Myocyte (in vitro differentiated cells): ENCODE results near the gene GDF11. TPM values are rescaled to one million over a fixed set of nuclear protein-coding genes. Genes with fewer than 3 reads are reported as not detected.

Source experiments
- DNase-seq: peaks from one replicate; pipeline ENCODE4 v3.0.0-alpha.2; 2012; ENCODE audit warnings: low read depth
- polyA plus RNA-seq: library from polyadenylated mRNA; unstranded; fragments of >200 nt; gene quantifications from one replicate; pipeline ENCODE4 v1.2.1, GENCODE V29; 2012; ENCODE audit warnings: missing spikeins
- total RNA-seq: library from RNA; depleted of rRNA; stranded (reverse); fragments of >200 nt; gene quantifications from 2 replicates; pipeline ENCODE4 v1.2.3, GENCODE V29; 2014

Gene GDF11
- 6.2 and 6.6 TPM in 2 replicates for total RNA-seq
- 14.3 TPM for polyA plus RNA-seq

- DNase-seq, result peak; percentile 88
Observed at GRCh38 chr12:55742719-55743405, at the start of gene GDF11. TSS of gene GDF11 (plus strand) at chr12:55743122. CDS start at chr12:55743317, 195 bp downstream.

DNA sequence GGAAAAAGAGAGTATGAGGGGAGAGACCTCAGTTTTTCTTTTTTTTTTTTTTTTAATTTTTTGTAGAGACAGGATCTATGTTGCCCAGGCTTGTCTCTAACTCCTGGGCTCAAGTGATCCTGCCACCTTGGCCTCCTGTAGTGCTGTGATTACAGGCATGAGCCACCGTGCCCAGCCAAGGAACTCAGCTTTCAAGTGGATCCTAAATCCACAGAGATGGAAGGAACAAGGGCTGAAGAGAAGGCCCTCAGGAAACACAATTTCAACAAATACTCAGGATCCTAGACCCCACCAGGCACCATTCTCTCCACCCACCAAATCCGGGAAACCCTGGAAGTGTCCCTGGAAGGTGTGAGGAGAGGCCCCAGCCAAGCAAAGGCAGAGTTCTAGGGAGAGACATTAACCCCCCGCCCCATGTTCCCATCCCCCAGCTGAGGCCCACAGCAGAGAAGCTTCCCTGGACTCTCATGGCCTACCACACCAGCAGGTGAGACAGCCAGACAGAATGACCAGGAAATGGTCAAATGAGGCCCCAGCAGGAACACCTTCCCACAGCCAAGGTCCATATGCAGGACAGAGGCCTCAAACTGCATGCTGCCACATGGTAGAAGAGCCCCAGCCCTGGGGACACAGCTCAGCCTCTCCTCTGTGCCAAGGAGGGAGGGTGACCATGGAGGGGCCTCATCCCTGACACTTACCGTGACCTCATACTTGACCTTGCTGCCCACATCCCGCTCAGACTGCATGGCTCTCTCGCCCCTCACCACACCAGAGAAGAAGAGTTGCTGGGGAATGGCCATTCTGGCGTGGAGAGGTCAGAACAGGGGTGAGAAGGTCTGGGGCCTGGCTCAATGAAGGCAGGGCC lies 49.4 kb upstream of the GDF11 start:
- DNase-seq, result no peak

GRCh38 chr12:55694188-55694515 lies 48.8 kb upstream of the GDF11 start:
- no peak for DNase-seq

DNA sequence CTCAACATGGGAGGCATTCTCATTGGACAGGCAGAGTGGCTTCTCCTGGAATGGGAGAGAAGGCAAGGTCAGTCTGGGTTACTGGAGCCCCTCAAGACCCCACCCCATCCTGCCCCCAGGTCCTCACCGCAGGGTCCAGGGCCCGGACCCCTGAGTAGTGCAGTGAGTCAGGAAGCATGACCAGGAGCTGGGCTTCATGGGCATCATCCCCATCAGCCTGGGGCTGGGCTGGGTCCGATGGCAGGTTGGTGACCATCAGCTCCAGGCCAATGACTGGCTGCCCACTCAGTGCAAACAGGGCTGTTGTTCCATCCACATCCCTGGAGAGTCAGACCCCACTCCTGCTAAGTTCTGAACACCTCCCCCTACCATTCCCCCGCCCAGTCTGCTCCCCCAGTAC lies 48.3 kb upstream of the GDF11 start:
- DNase-seq, result no peak

DNA sequence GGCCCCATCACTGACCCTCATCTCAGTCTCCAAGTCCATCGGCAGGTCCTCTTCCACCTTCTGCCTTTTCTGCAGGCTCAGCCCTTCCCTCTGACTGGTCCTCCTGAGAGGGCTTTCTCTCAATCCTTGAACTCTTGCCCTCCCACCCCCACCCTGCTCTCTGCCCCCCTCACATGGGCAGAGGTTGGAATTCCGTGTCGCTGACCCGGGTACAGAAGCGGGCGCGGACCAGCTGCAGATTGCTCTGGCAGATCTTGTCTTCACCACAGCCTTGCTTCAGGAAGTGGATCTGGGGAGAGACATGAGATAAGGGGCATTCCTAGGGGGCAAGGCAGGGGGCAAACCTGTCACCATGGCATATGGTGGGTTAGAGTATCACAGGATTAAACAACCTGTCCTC lies 47.6 kb upstream of the GDF11 start:
- DNase-seq, result no peak

DNA sequence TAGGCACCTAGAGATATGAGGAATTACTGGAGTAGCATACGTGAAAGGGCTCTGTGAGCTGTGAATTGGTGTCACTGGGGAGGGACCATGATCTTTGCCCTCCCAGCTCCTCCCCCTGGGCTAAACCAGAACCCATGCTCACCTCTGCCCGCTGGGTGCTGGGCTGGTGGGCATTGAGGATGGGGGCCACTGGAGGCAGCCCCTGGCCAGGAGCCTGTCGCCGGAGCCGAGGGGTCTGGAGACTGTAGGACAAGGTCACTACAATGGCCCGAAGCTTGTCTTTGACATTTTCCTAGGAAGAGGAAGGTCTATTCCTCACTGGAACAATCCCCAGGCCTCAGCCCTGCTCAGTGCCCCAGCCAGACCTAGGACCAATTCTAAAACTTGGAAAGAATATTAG lies 46.8 kb upstream of the GDF11 start:
- DNase-seq, result no peak

DNA sequence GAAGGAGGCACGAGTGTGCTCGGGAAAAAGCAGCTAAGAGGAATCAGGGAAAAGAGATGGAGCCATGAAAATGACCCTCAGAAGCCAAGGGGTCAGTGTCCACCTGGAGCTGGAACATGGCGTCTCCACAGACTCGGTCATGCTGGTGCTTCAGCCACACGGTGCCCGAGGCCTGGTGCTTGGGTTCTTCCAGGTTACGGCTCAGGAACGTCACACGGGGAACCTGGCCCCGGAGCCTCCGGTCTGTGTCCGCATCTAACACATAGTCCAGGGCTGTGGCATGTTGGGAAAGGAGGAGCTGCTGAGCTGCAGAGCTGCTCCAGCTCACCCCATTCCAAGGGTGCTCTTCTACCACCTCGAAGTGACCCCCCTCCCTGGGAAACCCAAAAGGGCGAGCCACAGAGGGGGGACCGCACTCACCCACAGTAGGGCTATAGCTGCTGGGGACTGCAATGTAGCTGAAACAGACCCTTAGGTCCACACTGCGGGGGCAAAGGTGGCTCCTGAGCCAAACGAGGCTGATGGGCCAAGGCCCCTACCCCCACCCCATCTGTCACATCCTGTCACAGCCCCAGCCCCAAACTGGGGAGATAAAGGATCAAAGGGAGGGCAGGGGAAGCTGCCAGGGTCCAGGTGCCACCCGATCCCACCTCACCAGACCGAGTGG lies 46.0 kb upstream of the GDF11 start:
- no peak for DNase-seq

DNA sequence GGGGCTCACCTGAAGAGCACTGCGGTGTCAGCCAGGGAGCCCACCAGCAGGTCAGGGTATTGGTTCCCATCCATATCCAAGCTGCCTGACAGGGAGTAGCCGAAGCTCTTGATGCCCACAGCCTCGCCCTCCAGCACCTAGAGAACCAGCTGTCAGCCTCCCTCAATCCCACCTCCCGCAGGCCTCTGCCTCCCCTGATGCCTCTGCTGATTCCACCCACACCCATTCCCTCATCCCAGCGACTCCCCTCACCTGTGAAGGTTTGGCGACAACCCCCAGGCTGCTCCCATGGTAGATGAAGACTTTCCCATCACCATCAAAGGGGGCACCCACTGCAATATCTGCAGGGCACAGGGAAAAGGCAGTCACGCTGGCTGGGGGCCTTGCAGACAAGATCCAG lies 45.2 kb upstream of the GDF11 start:
- no peak for DNase-seq

GRCh38 chr12:55698241-55698955 lies 44.5 kb upstream of the GDF11 start:
- DNase-seq, result no peak

DNA sequence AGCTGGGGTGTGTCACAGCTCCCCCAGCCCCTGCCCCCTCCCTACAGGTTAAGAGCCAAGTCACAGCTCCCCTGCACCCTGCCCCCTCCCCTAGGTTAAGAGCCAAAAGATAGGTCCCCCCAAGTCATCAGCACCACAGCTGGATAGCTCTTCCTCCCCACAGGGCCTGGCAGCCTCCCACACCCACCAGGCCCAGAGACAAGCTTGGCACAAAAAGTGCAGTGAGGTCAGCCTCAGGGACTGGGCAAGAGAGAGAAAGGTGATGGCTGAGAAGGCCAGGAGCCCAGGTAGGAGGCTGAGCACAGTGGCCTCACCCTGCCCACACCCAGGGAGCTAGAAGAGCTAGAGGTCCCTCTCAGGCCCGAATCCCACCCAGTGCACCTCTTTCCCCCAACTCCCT lies 44.0 kb upstream of the GDF11 start:
- DNase-seq, result no peak

DNA sequence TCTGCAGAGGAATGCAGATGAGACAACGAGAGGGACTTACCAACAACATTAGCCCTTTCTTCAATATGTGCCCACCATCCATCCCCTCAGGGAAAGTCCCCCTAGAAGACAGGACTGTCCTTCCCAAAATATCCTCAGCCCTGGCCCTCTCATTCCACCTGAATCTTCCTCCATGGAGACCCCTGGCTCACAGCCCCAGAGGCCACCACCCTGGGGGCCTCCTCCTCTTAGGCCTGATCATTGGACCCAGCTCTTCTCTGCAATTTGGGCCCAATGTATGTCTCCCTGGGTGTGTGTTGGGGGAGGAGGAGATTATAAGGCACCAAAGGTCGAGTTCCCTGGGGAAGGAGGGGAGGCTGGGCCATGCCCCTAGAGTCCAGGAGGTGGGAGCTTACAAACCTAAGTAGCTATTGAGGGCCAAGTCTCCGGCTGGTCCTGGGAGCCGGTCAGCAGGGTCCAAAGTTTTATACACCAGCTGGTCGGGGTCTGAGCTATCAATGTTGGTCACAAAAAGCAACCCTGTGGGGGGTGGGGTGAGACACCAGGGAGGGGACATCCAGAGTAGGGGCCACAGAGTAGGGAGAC lies 43.4 kb upstream of the GDF11 start:
- DNase-seq, result no peak

DNA sequence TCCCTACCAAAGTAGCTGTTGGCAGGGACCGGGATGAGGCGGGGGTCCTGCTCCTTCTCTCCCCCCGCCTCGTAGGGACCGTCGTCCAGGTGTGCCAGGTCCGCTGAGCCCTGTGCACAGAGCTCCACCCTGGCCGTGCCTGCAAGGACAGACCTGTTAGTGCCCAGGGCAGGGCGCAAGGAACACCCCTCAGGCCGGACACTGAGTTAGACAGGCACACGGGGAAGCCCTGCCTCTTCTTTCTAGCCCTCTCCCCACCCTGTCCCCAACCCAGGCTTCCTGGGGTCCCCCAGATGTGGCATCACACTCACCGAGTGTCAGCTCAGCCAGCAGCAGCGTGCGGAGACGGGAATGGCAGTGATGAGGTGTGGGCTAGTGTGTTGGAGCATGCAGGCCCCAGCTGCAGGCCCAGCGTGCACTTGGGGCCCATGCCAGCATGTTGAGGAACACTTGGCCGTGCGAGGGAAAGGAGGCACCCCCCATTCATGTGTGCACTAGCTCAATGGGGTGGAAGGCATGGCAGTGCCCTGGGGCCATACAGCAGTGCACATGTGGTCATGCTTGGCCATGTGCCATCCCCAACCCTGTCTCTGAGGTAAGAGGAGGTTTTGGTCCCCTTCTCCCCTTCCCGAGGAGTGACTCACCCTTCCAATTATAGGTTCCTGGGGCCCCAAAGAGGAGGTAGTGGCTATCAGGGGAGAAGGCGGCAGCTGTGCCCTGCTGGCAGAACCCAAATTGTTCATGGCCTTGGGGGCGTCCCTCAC lies 42.5 kb upstream of the GDF11 start:
- peak; percentile 94 for DNase-seq

DNA sequence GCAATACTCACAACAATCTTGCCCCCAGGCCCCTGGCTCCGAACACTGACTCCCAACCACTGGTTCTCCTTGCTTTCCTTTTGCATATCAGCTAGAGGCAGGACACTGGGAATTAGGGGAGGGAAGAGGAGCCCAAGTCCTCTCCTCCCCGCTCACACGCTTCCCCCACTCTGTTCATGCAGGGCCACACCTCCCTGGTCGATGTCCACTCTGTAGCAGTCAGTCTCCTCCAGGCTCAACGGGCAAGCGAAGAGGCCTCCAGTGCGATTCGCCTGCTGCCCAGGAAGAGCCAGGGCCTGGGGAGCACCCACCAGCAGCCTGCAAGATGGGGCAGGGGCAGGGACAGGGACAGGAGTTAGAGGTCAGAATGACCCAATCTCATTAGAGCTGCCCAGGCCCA lies 40.1 kb upstream of the GDF11 start:
- no peak for DNase-seq

- peak; percentile 99 for DNase-seq
Observed at GRCh38 chr12:55703288-55703687, 39.6 kb upstream of the GDF11 start.

- peak; percentile 100 for DNase-seq
Observed at GRCh38 chr12:55703901-55704761, 38.8 kb upstream of the GDF11 start.

DNA sequence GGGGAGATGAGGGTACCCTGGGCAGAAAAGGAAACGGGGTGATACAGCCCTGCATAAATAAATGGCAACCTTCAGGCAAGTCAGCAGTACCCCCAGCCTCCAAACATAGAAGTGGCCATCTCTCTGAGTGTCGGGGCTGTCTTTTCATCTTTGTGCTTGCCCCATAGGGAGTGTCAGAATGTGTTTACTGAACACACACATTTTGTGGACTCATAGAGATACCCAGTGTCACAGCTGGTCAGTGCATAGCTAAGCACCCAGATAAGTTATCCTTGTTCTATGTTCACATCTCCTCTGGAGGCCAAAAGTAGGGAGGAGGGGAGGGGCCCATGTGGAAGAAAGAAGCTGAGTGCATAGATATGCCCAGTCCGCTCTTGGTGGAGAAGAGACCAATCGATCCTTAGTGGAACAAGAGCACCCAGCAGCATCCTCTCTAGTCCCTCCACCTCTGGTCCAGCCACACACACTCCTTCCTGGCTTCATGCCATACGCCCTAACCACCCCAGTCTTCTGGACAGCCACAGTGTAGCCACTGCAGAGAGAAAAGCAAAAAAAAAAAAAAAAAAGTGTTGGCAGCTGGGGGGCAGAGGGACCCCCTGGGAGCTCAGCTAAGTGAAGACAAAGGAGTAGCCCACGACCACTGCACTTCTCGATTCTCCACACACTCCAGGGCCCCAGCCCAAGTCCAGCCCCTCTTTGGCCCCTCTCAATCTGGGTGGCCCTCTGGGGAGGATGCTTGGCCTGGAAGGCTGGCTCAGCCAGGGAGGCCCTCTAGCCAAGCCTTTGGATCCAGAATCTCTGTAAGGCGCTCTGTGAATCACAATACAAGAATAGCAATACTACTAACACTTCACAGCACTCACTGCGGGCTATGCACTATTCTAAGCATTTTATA lies 37.9 kb upstream of the GDF11 start:
- peak; percentile 75 for DNase-seq

DNA sequence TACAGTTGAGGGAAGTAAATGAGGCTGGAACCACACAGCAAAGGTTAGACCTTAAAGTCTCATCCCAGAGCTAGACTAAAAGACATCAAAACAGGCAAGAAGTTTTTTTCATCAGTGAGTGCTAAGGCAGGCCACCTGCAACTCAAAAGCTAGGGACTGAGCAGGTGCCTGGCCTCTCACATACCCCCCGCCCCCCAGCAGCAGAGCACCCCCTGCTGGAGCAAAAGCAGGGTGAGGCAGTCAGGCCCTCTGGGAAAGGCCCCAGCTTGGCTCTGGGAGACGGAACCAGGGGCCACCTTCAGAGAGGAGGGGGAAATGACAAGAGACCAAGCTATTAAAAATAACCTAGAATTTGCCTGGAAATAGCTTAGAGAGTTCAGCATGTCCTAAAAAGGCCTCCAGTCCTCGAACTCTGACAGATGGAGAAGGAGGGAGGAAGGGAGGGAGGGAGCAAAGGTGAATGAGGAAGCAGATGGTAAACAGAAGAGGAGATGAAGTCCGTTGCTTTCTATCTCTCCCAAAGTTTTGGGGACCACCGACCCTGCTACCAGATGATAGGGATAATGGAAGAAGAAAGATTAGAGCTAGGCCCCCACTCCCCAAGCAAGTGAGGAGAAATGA lies 37.0 kb upstream of the GDF11 start:
- peak; percentile 87 for DNase-seq
